HFF-Myc (cell line): ENCODE data around the gene SMPDL3A.

Experiments used
- DNase-seq: peaks from one replicate; pipeline ENCODE4 v3.0.0-alpha.2; 2011; ENCODE audit warnings: low read depth; ENCODE audit errors: extremely low read depth
- H3K4me3 ChIP-seq: replicated peaks from 2 replicates; pipeline ENCODE4 v1.5.1; 2011; ENCODE audit warnings: low read depth, mild to moderate bottlenecking, control low read depth, low read length
- TF ChIP-seq, protein P1 (sequence below): IDR thresholded peaks from 2 replicates; pipeline ENCODE4 v1.5.1; 2012; ENCODE audit warnings: mild to moderate bottlenecking, low read depth, low read length, control low read depth; ENCODE audit errors: missing control alignments

The SMPDL3A gene

DNA sequence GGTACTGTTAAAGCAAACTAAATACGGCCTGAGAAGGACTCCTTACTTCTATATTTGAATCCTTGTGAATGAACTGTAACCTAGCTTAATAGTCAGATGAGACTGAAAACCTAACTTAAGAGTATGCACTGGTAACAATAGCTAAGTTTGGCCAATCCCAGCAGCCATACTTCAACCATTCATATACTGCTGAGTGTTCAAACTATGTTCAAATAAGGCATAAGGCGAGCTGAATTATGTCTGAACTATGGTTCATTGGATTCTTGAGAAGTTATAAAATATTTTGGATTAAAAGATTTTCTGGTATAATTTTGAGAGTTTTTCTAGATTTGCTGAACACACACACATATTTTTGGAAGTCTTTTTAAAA is 2.2 kb downstream of the SMPDL3A start:
- DNase-seq, result no peak
- H3K4me3 ChIP-seq, result no peak overlapping the region
- TF ChIP-seq, protein P1, sequence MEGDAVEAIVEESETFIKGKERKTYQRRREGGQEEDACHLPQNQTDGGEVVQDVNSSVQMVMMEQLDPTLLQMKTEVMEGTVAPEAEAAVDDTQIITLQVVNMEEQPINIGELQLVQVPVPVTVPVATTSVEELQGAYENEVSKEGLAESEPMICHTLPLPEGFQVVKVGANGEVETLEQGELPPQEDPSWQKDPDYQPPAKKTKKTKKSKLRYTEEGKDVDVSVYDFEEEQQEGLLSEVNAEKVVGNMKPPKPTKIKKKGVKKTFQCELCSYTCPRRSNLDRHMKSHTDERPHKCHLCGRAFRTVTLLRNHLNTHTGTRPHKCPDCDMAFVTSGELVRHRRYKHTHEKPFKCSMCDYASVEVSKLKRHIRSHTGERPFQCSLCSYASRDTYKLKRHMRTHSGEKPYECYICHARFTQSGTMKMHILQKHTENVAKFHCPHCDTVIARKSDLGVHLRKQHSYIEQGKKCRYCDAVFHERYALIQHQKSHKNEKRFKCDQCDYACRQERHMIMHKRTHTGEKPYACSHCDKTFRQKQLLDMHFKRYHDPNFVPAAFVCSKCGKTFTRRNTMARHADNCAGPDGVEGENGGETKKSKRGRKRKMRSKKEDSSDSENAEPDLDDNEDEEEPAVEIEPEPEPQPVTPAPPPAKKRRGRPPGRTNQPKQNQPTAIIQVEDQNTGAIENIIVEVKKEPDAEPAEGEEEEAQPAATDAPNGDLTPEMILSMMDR, result no peak

DNA sequence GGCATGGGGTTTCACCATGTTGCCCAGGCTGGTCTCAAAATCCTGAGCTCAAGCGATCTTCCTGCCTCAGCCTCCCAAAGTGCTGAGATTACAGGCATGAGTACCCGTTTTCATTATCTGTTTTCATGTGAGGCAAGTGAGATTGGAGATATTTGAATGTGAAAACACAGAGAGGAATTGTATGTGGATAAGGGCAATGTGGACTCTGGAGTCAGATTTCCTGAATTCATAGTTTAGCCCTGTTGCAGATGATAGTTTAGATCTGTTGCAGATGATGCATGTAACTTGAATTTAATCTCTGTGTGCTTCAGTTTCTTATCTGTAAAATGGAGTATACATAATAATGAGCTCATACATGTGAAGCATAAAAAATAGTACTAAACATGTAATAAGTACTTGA is 3.7 kb downstream of the SMPDL3A start:
- TF ChIP-seq, protein P1, result no peak
- no peak for DNase-seq
- no peak overlapping the region for H3K4me3 ChIP-seq

DNA sequence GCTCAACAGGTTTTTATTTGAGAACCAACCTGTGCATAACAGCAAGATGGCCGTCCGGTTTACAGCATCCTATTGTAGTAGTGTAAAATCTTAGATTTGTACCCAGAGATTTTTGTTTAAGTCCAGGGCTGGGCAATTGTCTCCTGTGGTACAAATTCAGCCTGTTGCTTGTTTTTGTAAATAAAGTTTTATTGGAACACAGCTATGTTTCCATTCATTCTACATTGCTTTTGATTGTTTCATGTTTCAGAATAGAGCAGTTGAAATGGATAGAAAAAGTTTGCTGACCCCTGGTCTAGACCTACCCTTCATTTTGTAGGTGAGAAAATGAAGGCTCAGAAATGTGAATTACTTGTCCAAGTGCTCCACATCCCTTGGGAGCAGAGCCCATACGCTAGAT is 8.5 kb downstream of the SMPDL3A start:
- TF ChIP-seq, protein P1, result no peak
- H3K4me3 ChIP-seq, result no peak overlapping the region
- DNase-seq, result no peak

DNA sequence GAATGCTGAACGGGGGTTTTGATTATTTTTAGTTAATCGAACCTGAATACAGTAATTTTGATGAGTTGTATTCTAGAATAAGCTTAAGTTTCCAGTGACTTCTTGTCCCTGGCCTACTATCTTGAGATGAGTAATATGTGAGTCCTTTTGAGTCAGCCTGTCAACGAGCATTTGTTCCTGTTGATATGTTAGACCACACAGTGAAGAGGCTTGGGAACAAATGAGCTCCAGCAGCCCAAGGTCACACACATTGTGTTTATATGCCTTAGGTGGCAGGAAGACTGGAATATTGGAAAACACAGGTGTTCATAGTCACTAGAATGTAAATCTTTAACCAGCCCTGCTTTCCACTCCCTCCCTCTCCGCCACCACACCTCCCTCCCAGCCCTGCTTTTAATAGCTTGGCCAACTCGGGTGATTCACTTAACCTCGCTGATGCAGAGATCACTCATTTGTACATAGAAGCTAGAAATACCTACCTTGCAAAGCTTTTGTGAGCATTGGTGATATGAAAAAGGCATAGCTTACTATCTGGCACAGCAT is 9.1 kb downstream of the SMPDL3A start:
- no peak overlapping the region for H3K4me3 ChIP-seq
- TF ChIP-seq, protein P1, result no peak
- no peak for DNase-seq

DNA sequence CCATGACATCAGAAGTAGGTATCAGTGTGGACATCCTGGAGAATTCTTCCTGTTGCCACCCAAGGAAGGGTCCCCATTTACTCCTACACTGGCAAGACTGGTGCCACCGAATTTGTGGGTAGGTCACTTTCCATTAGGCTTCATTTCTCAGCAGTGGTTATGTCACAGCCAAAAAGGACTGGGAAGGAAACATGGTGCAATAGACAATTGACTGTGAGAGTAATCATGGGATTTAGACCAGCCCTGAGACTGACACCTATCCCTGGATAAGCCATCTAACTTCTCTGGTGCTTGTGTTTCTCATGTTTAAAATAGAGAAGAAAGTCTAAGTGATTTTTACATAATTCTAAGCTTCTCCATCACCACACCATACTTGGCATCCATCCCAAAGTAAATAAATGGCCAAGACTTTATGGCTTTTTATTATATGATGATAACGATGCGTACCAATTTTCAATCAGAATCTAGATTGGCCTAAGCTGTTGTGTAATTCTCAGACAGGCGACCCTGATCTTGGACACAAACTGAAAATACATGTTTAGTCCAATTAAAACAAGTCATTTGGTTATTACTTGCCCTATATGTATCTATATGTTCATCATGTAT is 10.2 kb downstream of the SMPDL3A start:
- DNase-seq, result no peak
- TF ChIP-seq, protein P1, result no peak
- no peak overlapping the region for H3K4me3 ChIP-seq

DNA sequence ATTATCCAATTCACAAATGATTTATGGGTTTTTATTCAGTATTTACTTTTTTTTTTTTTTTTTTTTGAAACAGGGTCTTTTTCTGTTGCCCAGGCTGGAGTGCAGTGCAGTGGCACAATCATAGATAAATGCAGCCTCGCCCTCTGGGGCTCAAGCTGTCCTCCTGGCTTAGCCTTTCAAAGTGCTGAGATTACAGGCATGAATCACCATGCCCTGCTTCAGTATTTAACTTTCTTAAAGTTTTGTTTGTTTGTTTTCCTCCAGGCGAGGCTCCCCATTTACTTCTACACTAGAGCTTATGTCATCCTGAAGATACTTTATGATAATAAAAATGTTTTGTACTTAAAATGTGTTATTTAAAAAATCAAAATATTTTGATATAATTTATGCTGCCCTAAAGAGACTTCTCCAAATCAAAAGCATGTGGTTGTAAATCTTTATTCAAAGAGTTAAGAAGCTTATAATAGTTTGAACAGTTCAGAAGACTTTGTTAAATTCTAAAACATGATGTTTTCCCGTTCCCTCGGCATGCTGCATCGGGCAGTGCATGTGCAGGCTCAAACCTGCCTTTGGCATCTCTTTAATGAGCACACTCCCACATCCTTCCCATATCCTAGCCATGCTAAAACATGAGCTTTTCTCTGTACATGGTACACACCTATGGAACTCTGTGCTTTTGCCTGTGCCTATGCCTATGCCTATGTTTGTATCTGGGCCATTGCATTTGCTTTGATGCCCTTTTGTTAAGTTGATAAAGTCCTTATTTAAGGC is 11.0 kb downstream of the SMPDL3A start:
- no peak overlapping the region for H3K4me3 ChIP-seq
- TF ChIP-seq, protein P1, result no peak
- no peak for DNase-seq
